ENCODE data around the gene ADPRHL1.

ADPRHL1 gene

GRCh38 chr13:113353254-113353653, 100.0 kb downstream of the ADPRHL1 start:
- no peak for TF ChIP-seq CEBPB (IDR thresholded peaks at IDR 0.05)

- no peak for TF ChIP-seq EP300 (IDR thresholded peaks at IDR 0.05; ENCODE audit: borderline replicate concordance)
- TF ChIP-seq NFIC (IDR thresholded peaks at IDR 0.05): no peak
- TF ChIP-seq EGR1 (IDR thresholded peaks at IDR 0.05): no peak
- no peak for TF ChIP-seq YY1 (IDR thresholded peaks at IDR 0.05; ENCODE audit: low read depth)
- TF ChIP-seq TAF1 (IDR thresholded peaks at IDR 0.05; ENCODE audit: low read depth): no peak
Measured at GRCh38 chr13:113351514-113352026, 101.7 kb downstream of the ADPRHL1 start.

DNA sequence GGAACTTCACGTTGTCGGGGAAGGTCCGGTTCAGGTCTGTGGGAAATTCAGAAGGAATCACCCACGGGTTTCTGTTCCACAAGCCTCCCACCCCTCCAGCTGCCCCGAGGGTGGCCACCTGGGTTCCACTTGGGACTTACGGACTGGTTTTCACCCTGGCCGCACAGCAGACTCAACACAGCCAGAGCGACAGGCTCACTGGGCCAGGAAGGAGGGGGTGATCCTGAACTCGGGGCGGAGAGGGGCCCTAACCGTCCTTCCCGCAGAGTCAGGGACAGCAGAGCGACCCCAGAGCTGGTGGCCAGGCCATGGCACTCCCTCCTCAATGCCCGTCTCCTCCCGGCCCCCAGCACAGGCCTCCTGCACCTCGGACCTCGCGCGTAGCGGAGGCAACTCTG, 102.4 kb downstream of the ADPRHL1 start:
- TF ChIP-seq ZBTB7A (IDR thresholded peaks at IDR 0.05; ENCODE audit: low read depth): no peak
- TF ChIP-seq, protein P1, sequence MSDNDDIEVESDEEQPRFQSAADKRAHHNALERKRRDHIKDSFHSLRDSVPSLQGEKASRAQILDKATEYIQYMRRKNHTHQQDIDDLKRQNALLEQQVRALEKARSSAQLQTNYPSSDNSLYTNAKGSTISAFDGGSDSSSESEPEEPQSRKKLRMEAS (IDR thresholded peaks at IDR 0.05): no peak
- no peak for TF ChIP-seq CEBPB (IDR thresholded peaks at IDR 0.05)
- TF ChIP-seq NFIC (IDR thresholded peaks at IDR 0.05): no peak
- TF ChIP-seq RAD21 (IDR thresholded peaks at IDR 0.05; ENCODE audit: low read depth): no peak
- no peak for TF ChIP-seq EP300 (IDR thresholded peaks at IDR 0.05; ENCODE audit: borderline replicate concordance)
- no peak for TF ChIP-seq USF1 (IDR thresholded peaks at IDR 0.05)
- TF ChIP-seq YY1 (IDR thresholded peaks at IDR 0.05; ENCODE audit: low read depth): no peak
- no peak for TF ChIP-seq EGR1 (IDR thresholded peaks at IDR 0.05)
- no peak for TF ChIP-seq TAF1 (IDR thresholded peaks at IDR 0.05; ENCODE audit: low read depth)
- TF ChIP-seq REST (IDR thresholded peaks at IDR 0.05; ENCODE audit: low read depth): no peak
- TF ChIP-seq TEAD4 (IDR thresholded peaks at IDR 0.05): no peak
- TF ChIP-seq FOXM1 (IDR thresholded peaks at IDR 0.05; ENCODE audit: borderline replicate concordance, low read depth): no peak

DNA sequence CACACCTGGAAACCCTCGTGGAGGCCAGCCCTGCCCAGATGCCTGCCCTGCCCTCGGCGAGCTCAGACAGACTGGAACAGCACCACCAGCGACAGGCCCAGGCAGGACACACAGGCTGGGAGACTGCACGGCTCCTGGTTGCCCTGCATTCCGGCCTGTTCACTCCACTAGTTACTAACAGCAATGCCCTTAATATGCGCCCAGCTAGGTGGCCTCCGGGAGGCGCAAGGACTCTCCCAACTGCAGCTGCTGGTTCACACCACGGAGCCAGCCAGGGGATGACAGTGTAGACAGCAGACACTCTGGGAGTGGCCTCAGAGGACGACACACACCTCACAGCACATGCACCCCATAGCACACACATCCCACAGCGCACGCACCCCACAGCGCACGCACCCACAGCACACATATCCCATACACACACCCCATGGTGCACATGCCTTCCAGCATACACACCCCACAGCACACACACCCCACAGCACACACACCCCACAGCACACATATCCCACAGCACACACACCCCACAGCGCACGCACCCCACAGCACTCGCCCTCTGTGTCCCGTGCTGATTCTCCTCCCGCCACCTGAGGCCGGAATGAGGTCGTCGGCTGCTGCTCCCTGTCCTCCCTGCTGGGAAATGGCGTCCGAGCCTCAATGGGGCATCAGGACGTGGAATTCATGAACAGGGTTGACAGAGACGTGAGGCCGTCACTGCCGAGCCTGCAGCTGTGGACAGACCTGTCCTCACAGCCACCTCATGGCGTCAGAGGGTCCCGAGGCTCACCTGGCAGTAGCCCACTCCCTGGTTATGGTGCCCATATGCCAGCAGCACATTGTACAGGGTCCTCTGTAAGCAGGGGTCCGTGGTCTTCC, 103.0 kb downstream of the ADPRHL1 start:
- TF ChIP-seq CEBPB (IDR thresholded peaks at IDR 0.05) (no peak), RAD21 (IDR thresholded peaks at IDR 0.05; ENCODE audit: low read depth) (0 out of 2 replicates have a peak, but pooled peaks have one; percentile 3)
